Fibroblast of the aortic adventitia (primary cell): ENCODE measurements around the gene CASP12. TPM values are rescaled to one million over a fixed set of nuclear protein-coding genes. Genes with fewer than 3 reads are reported as not detected.

Experiments
- DNase-seq: peaks from one replicate; pipeline ENCODE4 v3.0.0-alpha.2; 2010; ENCODE audit warnings: low read depth
- H3K4me3 ChIP-seq: 2 replicates; pipeline ENCODE4 v1.5.1; 2011; ENCODE audit warnings: low read depth, mild to moderate bottlenecking, control low read depth, low read length, moderate library complexity
- CTCF ChIP-seq: IDR thresholded peaks from 2 replicates; pipeline ENCODE4 v1.5.1; 2011; ENCODE audit warnings: mild to moderate bottlenecking, low read length, control low read depth, inconsistent platforms; ENCODE audit not compliant: insufficient read depth
- total RNA-seq: library from RNA; depleted of rRNA; stranded (reverse); fragments of >200 nt; gene quantifications from 2 replicates; pipeline ENCODE4 v1.2.3, GENCODE V29; 2012; ENCODE audit warnings: low replicate concordance

Gene CASP12
- total RNA-seq, 1 donor, result 0.18 TPM

- DNase-seq, result no peak
- no peak overlapping the region for H3K4me3 ChIP-seq
- no peak for TF ChIP-seq CTCF
Measured at GRCh38 chr11:104893876-104894275, 4.4 kb downstream of the CASP12 start.

GRCh38 chr11:104892723-104893511, 5.3 kb downstream of the CASP12 start:
- no peak for TF ChIP-seq CTCF
- no peak overlapping the region for H3K4me3 ChIP-seq
- DNase-seq, result peak; percentile 43

GRCh38 chr11:104891135-104891534, 7.1 kb downstream of the CASP12 start:
- no peak overlapping the region for H3K4me3 ChIP-seq
- DNase-seq, result no peak
- TF ChIP-seq CTCF, result no peak

GRCh38 chr11:104883342-104883741, 14.9 kb downstream of the CASP12 start:
- no peak overlapping the region for H3K4me3 ChIP-seq
- DNase-seq, result no peak
- no peak for TF ChIP-seq CTCF

- TF ChIP-seq CTCF, result no peak
- no peak for DNase-seq
- H3K4me3 ChIP-seq, result no peak overlapping the region
Measured at GRCh38 chr11:104881117-104881794, 17.0 kb downstream of the CASP12 start.

GRCh38 chr11:104879514-104880190, 18.6 kb downstream of the CASP12 start:
- DNase-seq, result no peak
- H3K4me3 ChIP-seq, result no peak overlapping the region
- TF ChIP-seq CTCF, result no peak
